Fibroblast of villous mesenchyme (primary cell): Measurements from ENCODE around the gene KAT5. TPM values are rescaled to one million over a fixed set of nuclear protein-coding genes. Genes with fewer than 3 reads are reported as not detected.
"Not testable (repeated sequence)": the region's sequence is repeated elsewhere in the genome, so short reads cannot be mapped to it uniquely, and the experiment has no call there.

Source experiments
- DNase-seq: peaks from one replicate; pipeline ENCODE4 v3.0.0-alpha.2; 2010; ENCODE audit warnings: low read depth
- H3K4me3 ChIP-seq: 2 replicates; pipeline ENCODE4 v1.5.1; 2011; ENCODE audit warnings: low read depth, mild to moderate bottlenecking, low read length
- small RNA-seq: library from RNA; depleted of rRNA; stranded (forward); fragments of <200 nt; gene quantifications from one replicate; pipeline ENCODE3, GENCODE V24; 2012
- total RNA-seq: library from RNA; depleted of rRNA; stranded (reverse); fragments of >200 nt; gene quantifications from 2 replicates; pipeline ENCODE4 v1.2.3, GENCODE V29; 2012
- TF ChIP-seq, protein P1 (sequence below): IDR thresholded peaks from 2 replicates; pipeline ENCODE4 v1.5.1; 2012; ENCODE audit warnings: low read depth, mild to moderate bottlenecking, low read length; ENCODE audit not compliant: insufficient read depth

The KAT5 gene
- total RNA-seq, 1 donor, result 33.2 TPM

DNA sequence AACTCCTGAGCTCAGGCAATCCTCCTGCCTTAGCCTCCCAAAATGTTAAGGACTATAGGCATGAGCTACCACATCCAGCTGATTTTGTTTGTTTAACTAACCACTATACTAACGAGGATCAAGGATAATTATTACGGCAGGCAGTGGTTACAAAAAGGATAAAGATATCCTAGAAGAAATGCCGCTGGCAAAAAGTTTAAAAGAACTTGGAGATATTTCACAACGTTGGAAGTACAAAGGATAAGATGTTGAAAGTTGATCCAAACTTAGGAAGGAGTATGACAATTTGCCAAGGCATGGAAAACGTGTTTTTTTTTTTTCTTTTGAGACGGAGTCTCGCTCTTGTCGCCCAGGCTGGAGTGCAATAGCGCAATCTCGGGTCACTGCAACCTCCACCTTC is 55.4 kb downstream of the KAT5 start:
- TF ChIP-seq, protein P1, sequence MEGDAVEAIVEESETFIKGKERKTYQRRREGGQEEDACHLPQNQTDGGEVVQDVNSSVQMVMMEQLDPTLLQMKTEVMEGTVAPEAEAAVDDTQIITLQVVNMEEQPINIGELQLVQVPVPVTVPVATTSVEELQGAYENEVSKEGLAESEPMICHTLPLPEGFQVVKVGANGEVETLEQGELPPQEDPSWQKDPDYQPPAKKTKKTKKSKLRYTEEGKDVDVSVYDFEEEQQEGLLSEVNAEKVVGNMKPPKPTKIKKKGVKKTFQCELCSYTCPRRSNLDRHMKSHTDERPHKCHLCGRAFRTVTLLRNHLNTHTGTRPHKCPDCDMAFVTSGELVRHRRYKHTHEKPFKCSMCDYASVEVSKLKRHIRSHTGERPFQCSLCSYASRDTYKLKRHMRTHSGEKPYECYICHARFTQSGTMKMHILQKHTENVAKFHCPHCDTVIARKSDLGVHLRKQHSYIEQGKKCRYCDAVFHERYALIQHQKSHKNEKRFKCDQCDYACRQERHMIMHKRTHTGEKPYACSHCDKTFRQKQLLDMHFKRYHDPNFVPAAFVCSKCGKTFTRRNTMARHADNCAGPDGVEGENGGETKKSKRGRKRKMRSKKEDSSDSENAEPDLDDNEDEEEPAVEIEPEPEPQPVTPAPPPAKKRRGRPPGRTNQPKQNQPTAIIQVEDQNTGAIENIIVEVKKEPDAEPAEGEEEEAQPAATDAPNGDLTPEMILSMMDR, result no peak
- DNase-seq, result peak; percentile 78
- no peak overlapping the region for H3K4me3 ChIP-seq

DNA sequence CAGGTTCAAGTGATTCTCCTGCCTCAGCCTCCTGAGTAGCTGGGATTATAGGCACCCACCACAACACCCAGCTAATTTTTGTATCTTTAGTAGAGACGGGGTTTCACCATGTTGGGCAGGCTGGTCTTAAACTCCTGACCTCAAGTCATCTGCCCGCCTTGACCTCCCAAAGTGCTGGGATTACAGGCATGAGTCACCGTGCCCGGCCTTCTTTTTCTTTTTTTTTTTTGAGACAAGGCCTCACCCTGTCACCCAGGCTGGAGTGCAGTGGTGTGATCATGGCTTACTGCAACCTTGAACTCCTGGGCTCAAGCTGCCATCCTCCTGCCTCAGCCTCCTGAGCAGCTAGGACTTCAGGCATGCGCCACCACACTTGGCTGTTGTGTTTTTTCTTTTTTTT is 55.8 kb downstream of the KAT5 start:
- peak; percentile 58 for DNase-seq
- H3K4me3 ChIP-seq, result not testable (repeated sequence)

Small RNA genes lying within 50 kb of the gene (small RNA-seq; reads per million reads assigned to genes)
- gene RN7SL309P, result not detected

Other genes starting within 250 kb of the KAT5 start
- gene MALAT1, start 213.2 kb upstream of the KAT5 start, total RNA-seq, result 12,351 and 16,563 TPM in 2 replicates
- gene SCYL1, start 187.2 kb upstream of the KAT5 start, total RNA-seq, result 125 and 135 TPM in 2 replicates
- 23.7 and 24.2 TPM in 2 replicates for gene LTBP3, start 153.9 kb upstream of the KAT5 start, total RNA-seq
- 31.1 and 49.6 TPM in 2 replicates for gene ZNRD2, start 141.8 kb upstream of the KAT5 start, total RNA-seq
- 19.0 and 27.4 TPM in 2 replicates for gene FAM89B, start 139.7 kb upstream of the KAT5 start, total RNA-seq
- 33.7 and 47.7 TPM in 2 replicates for gene EHBP1L1, start 136.2 kb upstream of the KAT5 start, total RNA-seq
- gene KCNK7, start 116.5 kb upstream of the KAT5 start, total RNA-seq, result under 0.01 TPM in 1 of 2 replicates, not detected in the other
- 28.9 and 29.3 TPM in 2 replicates for gene MAP3K11, start 98.0 kb upstream of the KAT5 start, total RNA-seq
- 32.4 and 33.5 TPM in 2 replicates for gene PCNX3, start 96.5 kb upstream of the KAT5 start, total RNA-seq
- gene SIPA1, start 74.2 kb upstream of the KAT5 start, total RNA-seq, result 34.5 and 34.8 TPM in 2 replicates
- 22.2 and 24.2 TPM in 2 replicates for gene RELA, start 49.3 kb upstream of the KAT5 start, total RNA-seq
- gene RNASEH2C, start 8.5 kb downstream of the KAT5 start, total RNA-seq, result 41.5 and 44.1 TPM in 2 replicates
- gene AP5B1, start 68.7 kb downstream of the KAT5 start, total RNA-seq, result 13.8 and 16.4 TPM in 2 replicates
- not detected in 2 replicates for gene OVOL1, start 74.8 kb downstream of the KAT5 start, total RNA-seq
- gene SNX32, start 121.7 kb downstream of the KAT5 start, total RNA-seq, result under 0.01 TPM in 1 of 2 replicates, not detected in the other
- 1,115 and 1,444 TPM in 2 replicates for gene CFL1, start 145.9 kb downstream of the KAT5 start, total RNA-seq
- 71.2 and 75.7 TPM in 2 replicates for gene MUS81, start 148.2 kb downstream of the KAT5 start, total RNA-seq
- 77.7 and 79.6 TPM in 2 replicates for gene EFEMP2, start 160.5 kb downstream of the KAT5 start, total RNA-seq
- 0.43 TPM in 1 of 2 replicates, not detected in the other for gene CTSW, start 167.6 kb downstream of the KAT5 start, total RNA-seq
- 144 and 158 TPM in 2 replicates for gene FIBP, start 176.2 kb downstream of the KAT5 start, total RNA-seq
- gene CCDC85B, start 178.4 kb downstream of the KAT5 start, total RNA-seq, result 37.1 and 49.0 TPM in 2 replicates
- 18.0 and 41.0 TPM in 2 replicates for gene FOSL1, start 188.1 kb downstream of the KAT5 start, total RNA-seq
- gene C11orf68, start 206.8 kb downstream of the KAT5 start, total RNA-seq, result 25.8 and 31.5 TPM in 2 replicates
- 216 and 218 TPM in 2 replicates for gene DRAP1, start 207.2 kb downstream of the KAT5 start, total RNA-seq
- gene TSGA10IP, start 233.2 kb downstream of the KAT5 start, total RNA-seq, result not detected in 2 replicates
- gene SART1, start 249.5 kb downstream of the KAT5 start, total RNA-seq, result 25.5 and 26.7 TPM in 2 replicates